Measurements from ENCODE around the gene C6orf163. TPM values are rescaled to one million over a fixed set of nuclear protein-coding genes. Genes with fewer than 3 reads are reported as not detected.
"Not testable (repeated sequence)": the region's sequence is repeated elsewhere in the genome, so short reads cannot be mapped to it uniquely, and the experiment has no call there.

The C6orf163 gene
- total RNA-seq, result 1.6 and 3.1 TPM in 2 replicates

GRCh38 chr6:87344731-87345130 lies at the start of gene C6orf163:
TSS of gene C6orf163 (plus strand) at chr6:87344813. CDS start at chr6:87345100, 287 bp downstream.
- no peaks in the 10 kb centered on the region for H3K27me3 ChIP-seq (ENCODE audit: control insufficient read depth, insufficient read depth, low read length)
- no peak within 1 kb of the TSS for H3K4me3 ChIP-seq (ENCODE audit: low read depth, low read length)
- H3K36me3 ChIP-seq (ENCODE audit: control insufficient read depth, insufficient read depth, low read length), result no peaks in the 10 kb centered on the region
- DNase-seq (ENCODE audit: low read depth), result no peak
- TF ChIP-seq CTCF (IDR thresholded peaks at IDR 0.05; ENCODE audit: insufficient read depth, low read length, severe bottlenecking), result no peak
- FAIRE-seq, result no peak

- Histone ChIP-seq H3K36me3 (ENCODE audit: control insufficient read depth, insufficient read depth, low read length) (no peaks in the 10 kb centered on the region), H3K27me3 (ENCODE audit: control insufficient read depth, insufficient read depth, low read length) (no peaks in the 10 kb centered on the region), H3K4me3 (ENCODE audit: low read depth, low read length) (no peak overlapping the region)
- no peak for DNase-seq (ENCODE audit: low read depth)
- TF ChIP-seq CTCF (IDR thresholded peaks at IDR 0.05; ENCODE audit: insufficient read depth, low read length, severe bottlenecking), result no peak
- FAIRE-seq, result no peak
Measured at GRCh38 chr6:87297119-87297518, 47.5 kb upstream of the C6orf163 start.

- DNase-seq (ENCODE audit: low read depth); H3K27me3 ChIP-seq (ENCODE audit: control insufficient read depth, insufficient read depth, low read length); H3K36me3 ChIP-seq (ENCODE audit: control insufficient read depth, insufficient read depth, low read length); FAIRE-seq; H3K4me3 ChIP-seq (ENCODE audit: low read depth, low read length): not testable (repeated sequence)
Measured at GRCh38 chr6:87301277-87301676, 43.3 kb upstream of the C6orf163 start.

GRCh38 chr6:87308970-87309369 lies 35.6 kb upstream of the C6orf163 start:
- H3K4me3 ChIP-seq (ENCODE audit: low read depth, low read length), result no peak overlapping the region
- no peaks in the 10 kb centered on the region for H3K36me3 ChIP-seq (ENCODE audit: control insufficient read depth, insufficient read depth, low read length)
- H3K27me3 ChIP-seq (ENCODE audit: control insufficient read depth, insufficient read depth, low read length), result no peaks in the 10 kb centered on the region
- no peak for TF ChIP-seq CTCF (IDR thresholded peaks at IDR 0.05; ENCODE audit: insufficient read depth, low read length, severe bottlenecking)
- FAIRE-seq, result no peak
- no peak for DNase-seq (ENCODE audit: low read depth)

GRCh38 chr6:87312860-87313259 lies 31.8 kb upstream of the C6orf163 start:
- no peak for DNase-seq (ENCODE audit: low read depth)
- Histone ChIP-seq H3K36me3 (ENCODE audit: control insufficient read depth, insufficient read depth, low read length) (no peaks in the 10 kb centered on the region), H3K4me3 (ENCODE audit: low read depth, low read length) (no peak overlapping the region), H3K27me3 (ENCODE audit: control insufficient read depth, insufficient read depth, low read length) (no peaks in the 10 kb centered on the region)
- no peak for TF ChIP-seq CTCF (IDR thresholded peaks at IDR 0.05; ENCODE audit: insufficient read depth, low read length, severe bottlenecking)
- no peak for FAIRE-seq

GRCh38 chr6:87315071-87315470 lies 29.5 kb upstream of the C6orf163 start:
- no peak for TF ChIP-seq CTCF (IDR thresholded peaks at IDR 0.05; ENCODE audit: insufficient read depth, low read length, severe bottlenecking)
- no peaks in the 10 kb centered on the region for H3K36me3 ChIP-seq (ENCODE audit: control insufficient read depth, insufficient read depth, low read length)
- no peak for FAIRE-seq
- H3K27me3 ChIP-seq (ENCODE audit: control insufficient read depth, insufficient read depth, low read length), result no peaks in the 10 kb centered on the region
- no peak overlapping the region for H3K4me3 ChIP-seq (ENCODE audit: low read depth, low read length)
- no peak for DNase-seq (ENCODE audit: low read depth)

Data from bronchial epithelial cell (primary cell).